ENCODE results near the gene MDGA2.

The MDGA2 gene

DNA sequence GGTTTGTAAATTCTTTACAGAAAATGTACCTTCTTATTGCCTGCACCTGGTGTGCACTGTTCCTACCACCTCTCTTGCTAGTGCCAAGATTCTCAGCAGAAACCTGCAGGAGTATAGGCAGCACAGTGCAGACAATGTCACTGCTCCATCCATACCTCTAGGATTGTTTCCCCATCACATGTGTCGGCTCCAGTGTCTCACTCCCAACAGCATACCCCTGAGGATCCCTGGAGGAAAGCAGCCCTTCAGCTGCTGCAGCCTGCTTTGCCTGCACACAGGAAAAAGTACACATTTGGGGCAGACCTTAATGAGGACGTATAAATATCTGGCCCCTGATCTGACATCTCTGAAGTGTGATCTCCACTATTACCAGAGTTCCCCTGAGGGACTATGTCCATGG is 235.5 kb downstream of the MDGA2 start:
- POLR2A ChIA-PET, result no interaction called here
- TF ChIP-seq SP1 (IDR thresholded peaks at IDR 0.05), result no peak
- TF ChIP-seq HDGF (IDR thresholded peaks at IDR 0.05; ENCODE audit: borderline replicate concordance), result no peak
- no peak for TF ChIP-seq FOXA1 (IDR thresholded peaks at IDR 0.05)
- no peak for TF ChIP-seq SUZ12 (IDR thresholded peaks at IDR 0.05)
- no peak for TF ChIP-seq ELF4 (IDR thresholded peaks at IDR 0.05)
- TF ChIP-seq ARNT (IDR thresholded peaks at IDR 0.05), result no peak
- TF ChIP-seq FOXK2 (IDR thresholded peaks at IDR 0.05), result no peak
- TF ChIP-seq NFRKB (IDR thresholded peaks at IDR 0.05), result no peak
- TF ChIP-seq, protein P1, sequence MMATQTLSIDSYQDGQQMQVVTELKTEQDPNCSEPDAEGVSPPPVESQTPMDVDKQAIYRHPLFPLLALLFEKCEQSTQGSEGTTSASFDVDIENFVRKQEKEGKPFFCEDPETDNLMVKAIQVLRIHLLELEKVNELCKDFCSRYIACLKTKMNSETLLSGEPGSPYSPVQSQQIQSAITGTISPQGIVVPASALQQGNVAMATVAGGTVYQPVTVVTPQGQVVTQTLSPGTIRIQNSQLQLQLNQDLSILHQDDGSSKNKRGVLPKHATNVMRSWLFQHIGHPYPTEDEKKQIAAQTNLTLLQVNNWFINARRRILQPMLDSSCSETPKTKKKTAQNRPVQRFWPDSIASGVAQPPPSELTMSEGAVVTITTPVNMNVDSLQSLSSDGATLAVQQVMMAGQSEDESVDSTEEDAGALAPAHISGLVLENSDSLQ (IDR thresholded peaks at IDR 0.05), result no peak
- TF ChIP-seq L3MBTL2 (conservative IDR thresholded peaks at IDR 0.05), result no peak
- no peak for TF ChIP-seq CTBP1 (IDR thresholded peaks at IDR 0.05; ENCODE audit: borderline replicate concordance)
- no peak for TF ChIP-seq TARDBP (IDR thresholded peaks at IDR 0.05)
- TF ChIP-seq ZNF384 (IDR thresholded peaks at IDR 0.05), result no peak
- TF ChIP-seq BHLHE40 (IDR thresholded peaks at IDR 0.05; ENCODE audit: borderline replicate concordance), result no peak
- TF ChIP-seq LEF1 (IDR thresholded peaks at IDR 0.05; ENCODE audit: borderline replicate concordance), result no peak
- CTCF ChIA-PET, result no interaction called here
- DNase-seq (ENCODE audit: extremely low spot score), result no peak

DNA sequence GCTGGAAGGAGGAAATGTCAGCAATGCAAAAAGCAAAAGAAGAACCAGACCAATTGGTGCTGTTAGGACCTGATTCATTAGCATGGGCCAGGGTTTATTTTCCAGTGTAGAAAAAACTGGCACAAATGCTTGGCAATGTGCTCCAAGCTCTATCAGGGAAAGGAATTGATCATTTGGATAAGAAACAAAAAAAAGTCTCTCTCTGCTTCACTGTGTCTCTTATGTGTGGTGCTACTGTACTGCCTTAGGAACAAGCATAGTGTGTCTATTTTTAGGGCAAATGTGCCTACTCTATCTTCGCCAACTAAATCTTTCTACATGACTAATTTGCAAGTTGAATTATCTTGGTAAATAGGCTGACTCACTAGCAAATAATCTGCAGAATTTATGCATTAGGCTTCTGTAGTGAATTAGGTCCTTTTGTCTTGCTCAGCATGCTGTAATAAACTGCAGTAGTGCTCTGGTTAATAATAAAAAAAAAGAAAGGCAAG is 236.7 kb downstream of the MDGA2 start:
- POLR2A ChIA-PET, result no interaction called here
- TF ChIP-seq, protein P1 (IDR thresholded peaks at IDR 0.05), result no peak
- TF ChIP-seq FOXM1 (IDR thresholded peaks at IDR 0.05; ENCODE audit: borderline replicate concordance), result no peak
- DNase-seq (ENCODE audit: extremely low spot score), result no peak
- CTCF ChIA-PET, result interaction anchor here (0.9 kb wide), 1 partner anchor 42 kb away, joined by 3 read pairs; no protein-coding TSS in a partner anchor

- DNase-seq (ENCODE audit: extremely low spot score), result no peak
- CTCF ChIA-PET, result no interaction called here
- TF ChIP-seq NFRKB (IDR thresholded peaks at IDR 0.05) (no peak), ZNF384 (IDR thresholded peaks at IDR 0.05) (no peak), LEF1 (IDR thresholded peaks at IDR 0.05; ENCODE audit: borderline replicate concordance) (no peak)
- POLR2A ChIA-PET, result no interaction called here
These were observed 240.0 kb downstream of the MDGA2 start for GRCh38 chr14:47435331-47435965.

DNA sequence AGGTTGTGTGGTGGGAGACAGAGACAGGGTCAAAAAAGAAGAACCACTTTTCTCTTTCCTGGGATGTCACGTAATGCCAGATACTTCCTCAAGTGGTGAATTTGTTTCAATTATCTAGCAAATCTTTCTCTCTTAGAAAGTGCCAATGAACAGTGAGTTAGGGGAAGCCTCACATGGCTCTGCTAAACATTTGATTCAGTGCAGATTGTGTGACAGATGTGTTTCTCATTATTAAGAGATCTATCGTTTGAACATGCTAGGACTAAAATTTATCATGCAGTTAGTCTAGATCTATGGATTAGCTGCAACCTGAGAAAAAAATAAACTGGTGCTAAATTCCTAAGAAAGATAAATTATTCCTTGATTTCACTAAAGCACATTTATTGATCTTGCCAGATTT is 247.8 kb downstream of the MDGA2 start:
- DNase-seq (ENCODE audit: extremely low spot score), result no peak
- CTCF ChIA-PET, result no interaction called here
- POLR2A ChIA-PET, result no interaction called here
- TF ChIP-seq ZNF384 (IDR thresholded peaks at IDR 0.05), result no peak
- no peak for TF ChIP-seq CTBP1 (IDR thresholded peaks at IDR 0.05; ENCODE audit: borderline replicate concordance)
- TF ChIP-seq BHLHE40 (IDR thresholded peaks at IDR 0.05; ENCODE audit: borderline replicate concordance), result no peak
- no peak for TF ChIP-seq FOXK2 (IDR thresholded peaks at IDR 0.05)
- no peak for TF ChIP-seq HDGF (IDR thresholded peaks at IDR 0.05; ENCODE audit: borderline replicate concordance)
- TF ChIP-seq NFRKB (IDR thresholded peaks at IDR 0.05), result no peak

GRCh38 chr14:47425302-47425701 is 250.1 kb downstream of the MDGA2 start:
- ChIA-PET CTCF (interaction anchor here (0.6 kb wide), 1 partner anchor 1361 kb away, joined by 4 read pairs; no protein-coding TSS in a partner anchor), POLR2A (no interaction called here)
- no peak for DNase-seq (ENCODE audit: extremely low spot score)
- no peak for TF ChIP-seq FOXM1 (IDR thresholded peaks at IDR 0.05; ENCODE audit: borderline replicate concordance)
- no peak for TF ChIP-seq ARNT (IDR thresholded peaks at IDR 0.05)
- TF ChIP-seq SP1 (IDR thresholded peaks at IDR 0.05), result no peak
- TF ChIP-seq CTBP1 (IDR thresholded peaks at IDR 0.05; ENCODE audit: borderline replicate concordance), result no peak
- no peak for TF ChIP-seq ELF4 (IDR thresholded peaks at IDR 0.05)
- no peak for TF ChIP-seq NFRKB (IDR thresholded peaks at IDR 0.05)
- TF ChIP-seq HDGF (IDR thresholded peaks at IDR 0.05; ENCODE audit: borderline replicate concordance), result no peak
- TF ChIP-seq FOXK2 (IDR thresholded peaks at IDR 0.05), result no peak
- TF ChIP-seq LEF1 (IDR thresholded peaks at IDR 0.05; ENCODE audit: borderline replicate concordance), result no peak
- no peak for TF ChIP-seq TARDBP (IDR thresholded peaks at IDR 0.05)
- no peak for TF ChIP-seq L3MBTL2 (conservative IDR thresholded peaks at IDR 0.05)
- TF ChIP-seq ZNF384 (IDR thresholded peaks at IDR 0.05), result no peak

- DNase-seq (ENCODE audit: extremely low spot score), result no peak
- CTCF ChIA-PET, result no interaction called here
- POLR2A ChIA-PET, result no interaction called here
- TF ChIP-seq NFRKB (IDR thresholded peaks at IDR 0.05), result no peak
- TF ChIP-seq ELF4 (IDR thresholded peaks at IDR 0.05), result no peak
- no peak for TF ChIP-seq FOXA1 (IDR thresholded peaks at IDR 0.05)
- no peak for TF ChIP-seq LEF1 (IDR thresholded peaks at IDR 0.05; ENCODE audit: borderline replicate concordance)
- TF ChIP-seq FOXM1 (IDR thresholded peaks at IDR 0.05; ENCODE audit: borderline replicate concordance), result no peak
- no peak for TF ChIP-seq BHLHE40 (IDR thresholded peaks at IDR 0.05; ENCODE audit: borderline replicate concordance)
- no peak for TF ChIP-seq ARNT (IDR thresholded peaks at IDR 0.05)
- no peak for TF ChIP-seq SP1 (IDR thresholded peaks at IDR 0.05)
- no peak for TF ChIP-seq L3MBTL2 (conservative IDR thresholded peaks at IDR 0.05)
- TF ChIP-seq TARDBP (IDR thresholded peaks at IDR 0.05), result no peak
- TF ChIP-seq CTBP1 (IDR thresholded peaks at IDR 0.05; ENCODE audit: borderline replicate concordance), result no peak
- TF ChIP-seq, protein P1 (IDR thresholded peaks at IDR 0.05), result no peak
- no peak for TF ChIP-seq ZNF384 (IDR thresholded peaks at IDR 0.05)
- TF ChIP-seq FOXK2 (IDR thresholded peaks at IDR 0.05), result no peak
- TF ChIP-seq SUZ12 (IDR thresholded peaks at IDR 0.05), result no peak
- no peak for TF ChIP-seq HDGF (IDR thresholded peaks at IDR 0.05; ENCODE audit: borderline replicate concordance)
These were observed 253.2 kb downstream of the MDGA2 start for GRCh38 chr14:47422191-47422590.
